Raji (cell line): ENCODE data around the gene UBE2D1.

Source experiments
- POLR2A ChIP-seq: IDR thresholded peaks from 2 replicates; pipeline ENCODE4 v1.6.1; 2011; ENCODE audit warnings: low read depth, low read length, control low read depth; ENCODE audit not compliant: insufficient read depth

Gene UBE2D1

DNA sequence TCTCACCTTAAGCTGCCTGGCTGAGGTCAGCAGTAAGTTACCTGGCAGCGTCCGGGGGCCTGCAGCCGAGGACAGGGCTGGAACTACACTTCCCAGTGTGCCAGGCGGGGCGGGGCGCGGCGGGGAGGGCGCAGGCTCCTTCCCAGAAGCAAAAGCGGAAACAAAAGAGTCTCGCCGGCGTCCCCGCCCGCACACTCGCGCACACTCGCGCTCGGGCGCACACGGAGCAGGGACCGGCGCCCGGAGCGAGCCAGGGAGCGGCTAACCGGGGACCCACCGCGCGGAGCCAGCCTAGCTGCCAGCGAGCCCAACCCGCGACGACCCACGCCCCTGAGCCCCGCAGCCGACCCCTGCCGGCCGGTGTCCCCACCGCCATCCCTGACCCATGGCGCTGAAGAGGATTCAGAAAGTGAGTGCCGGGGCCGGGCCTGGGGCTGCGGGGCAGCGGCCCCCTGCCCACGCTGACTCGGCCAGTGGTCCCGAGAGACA lies at the start of gene UBE2D1:
Gene UBE2D1 (plus strand): TSS at position 190 of the 489 bp plus-strand sequence. CDS start 196 bp downstream, at position 386.
- peak; percentile 88 for TF ChIP-seq POLR2A

- TF ChIP-seq POLR2A, result no peak
Observed at GRCh38 chr10:58291538-58292174, 43.1 kb upstream of the UBE2D1 start.

DNA sequence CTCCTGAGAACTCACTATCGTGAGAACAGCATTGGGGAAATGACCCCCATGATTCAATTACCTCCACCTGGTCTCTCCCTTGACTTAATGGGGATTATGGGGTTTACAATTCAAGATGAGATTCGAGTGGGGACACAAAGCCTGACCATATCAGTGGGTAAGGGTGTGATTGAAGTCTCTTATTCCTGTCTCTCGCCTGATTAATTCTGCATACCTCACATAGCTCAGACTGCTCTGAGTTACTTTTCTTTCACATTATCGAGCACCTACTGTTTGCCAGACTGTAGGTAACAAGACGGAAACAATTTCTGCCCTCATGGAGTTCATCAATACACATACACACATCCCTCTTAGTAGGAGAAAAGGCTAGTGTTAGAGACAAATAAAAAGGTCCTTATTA lies 40.8 kb upstream of the UBE2D1 start:
- TF ChIP-seq POLR2A, result no peak

DNA sequence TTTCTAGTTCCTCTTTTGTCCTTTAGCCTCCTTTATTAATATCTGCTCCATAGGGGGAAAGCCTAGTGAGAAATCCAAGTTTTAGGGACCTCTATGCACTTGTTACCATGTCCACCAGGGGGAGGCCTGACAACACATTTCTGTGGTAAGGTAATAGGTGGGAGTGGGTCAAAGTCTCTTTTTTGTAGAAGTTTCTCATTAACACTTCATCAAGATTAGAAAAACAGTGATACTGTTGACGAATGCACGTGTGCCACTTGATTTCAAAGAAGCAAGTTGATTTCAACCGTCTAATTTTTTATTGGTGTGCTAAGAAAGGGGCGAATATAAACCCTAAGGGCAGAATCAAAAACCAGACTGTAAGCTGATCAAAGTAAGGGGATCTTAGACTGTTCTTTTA lies 35.2 kb upstream of the UBE2D1 start:
- TF ChIP-seq POLR2A, result no peak

- no peak for TF ChIP-seq POLR2A
Observed at GRCh38 chr10:58300676-58301075, 34.1 kb upstream of the UBE2D1 start.

- no peak for TF ChIP-seq POLR2A
Observed at GRCh38 chr10:58302254-58302653, 32.6 kb upstream of the UBE2D1 start.

DNA sequence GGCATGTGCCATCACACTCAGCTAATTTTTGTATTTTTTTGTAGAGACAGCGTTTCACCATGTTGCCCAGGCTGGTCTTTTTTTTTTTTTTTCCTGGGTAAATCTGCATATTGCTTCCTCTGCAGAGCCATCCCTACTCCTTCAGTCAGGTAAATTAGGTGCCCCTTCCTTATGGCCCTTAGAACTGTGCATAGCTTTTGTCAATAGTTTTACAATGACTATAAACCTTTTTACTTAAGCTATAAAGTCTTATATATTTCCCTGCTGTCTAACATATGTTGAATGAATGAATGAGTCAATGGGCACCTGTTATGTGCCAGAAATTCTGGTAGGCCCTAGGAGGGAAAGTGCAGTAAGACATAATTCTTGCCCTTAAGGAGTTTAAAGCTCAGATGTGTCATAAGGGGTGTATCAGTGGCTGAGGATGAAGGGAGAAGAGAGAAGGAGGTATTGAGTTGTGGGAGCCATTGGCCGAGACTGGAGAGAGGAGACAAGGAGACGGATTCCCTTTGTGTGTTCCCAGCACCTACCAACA lies 30.6 kb upstream of the UBE2D1 start:
- TF ChIP-seq POLR2A, result no peak

GRCh38 chr10:58305821-58306220 lies 29.0 kb upstream of the UBE2D1 start:
- no peak for TF ChIP-seq POLR2A

DNA sequence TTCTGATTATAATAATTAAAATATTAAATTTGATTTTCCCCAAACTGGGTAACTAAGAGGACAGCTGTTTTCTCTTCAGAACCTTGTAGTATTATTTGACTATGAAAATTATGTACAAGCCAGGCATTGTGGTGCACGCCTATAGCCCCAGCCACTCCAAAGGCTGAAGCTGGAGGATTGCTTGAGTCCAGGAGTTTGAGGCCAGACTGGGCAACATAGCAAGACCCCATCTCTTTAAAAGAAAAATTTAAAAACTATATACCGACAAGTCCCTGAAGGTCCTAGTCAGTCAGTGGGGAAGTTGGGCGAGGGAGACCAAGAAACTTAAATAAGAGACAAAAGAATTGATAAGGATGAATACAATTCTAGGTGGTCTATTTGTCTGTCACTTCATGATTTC lies 27.1 kb upstream of the UBE2D1 start:
- no peak for TF ChIP-seq POLR2A

- TF ChIP-seq POLR2A, result no peak
Observed at GRCh38 chr10:58311026-58311425, 23.8 kb upstream of the UBE2D1 start.

GRCh38 chr10:58316874-58317273 lies 17.9 kb upstream of the UBE2D1 start:
- no peak for TF ChIP-seq POLR2A

GRCh38 chr10:58318346-58318745 lies 16.5 kb upstream of the UBE2D1 start:
- TF ChIP-seq POLR2A, result no peak

DNA sequence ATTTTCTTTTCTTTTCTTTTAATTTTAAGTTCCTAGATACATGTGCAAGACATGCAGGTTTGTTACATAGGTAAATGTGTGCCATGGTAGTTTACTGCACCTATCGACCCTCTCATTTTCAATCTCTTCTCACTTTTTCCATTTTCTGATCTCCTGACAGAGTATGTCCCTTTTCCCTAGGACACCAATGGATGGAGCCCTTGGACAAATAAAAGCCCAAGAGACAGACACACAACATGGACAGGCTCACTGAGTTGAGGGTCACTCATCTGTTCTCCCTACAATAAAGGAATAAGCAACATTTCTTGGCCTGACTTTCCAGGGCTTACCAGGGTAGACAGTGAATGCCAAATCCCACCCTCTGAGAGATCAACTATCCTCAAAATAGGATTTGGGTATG lies 15.2 kb upstream of the UBE2D1 start:
- no peak for TF ChIP-seq POLR2A

GRCh38 chr10:58320351-58321049 lies 14.3 kb upstream of the UBE2D1 start:
- no peak for TF ChIP-seq POLR2A

DNA sequence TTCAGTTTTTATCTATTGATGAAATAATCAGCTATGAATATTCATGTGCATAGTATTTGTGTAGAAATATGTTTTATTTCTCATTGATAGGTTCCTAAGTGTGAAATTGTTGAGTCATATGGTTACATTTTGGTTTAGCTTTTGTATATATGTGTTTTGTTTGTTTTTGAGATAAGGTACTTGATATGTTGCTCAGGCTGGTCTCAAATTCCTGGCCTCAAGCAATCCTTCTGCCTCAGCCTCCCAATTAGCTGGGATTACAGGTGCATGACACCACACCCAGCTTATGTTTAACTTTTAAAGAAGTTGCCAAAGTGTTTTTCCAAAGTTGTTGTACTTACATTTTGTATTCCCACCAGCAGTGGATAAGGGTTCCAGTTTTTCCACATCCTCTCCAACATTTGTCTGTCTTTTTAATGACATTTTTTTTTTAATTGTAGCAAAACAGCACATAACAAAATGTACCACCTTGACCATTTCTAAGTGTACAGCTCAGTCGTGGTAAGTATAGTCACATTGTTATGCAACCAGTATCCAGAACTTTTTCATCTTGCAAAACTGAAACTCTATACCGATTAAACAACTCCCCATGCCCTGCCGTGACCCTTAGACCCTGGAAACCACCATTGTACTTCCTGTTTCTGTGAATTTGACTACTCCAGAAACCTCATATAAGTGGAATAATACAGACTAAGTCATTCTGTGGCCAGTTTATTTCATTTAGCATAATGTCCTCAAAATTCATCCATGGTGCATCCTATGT lies 12.6 kb upstream of the UBE2D1 start:
- no peak for TF ChIP-seq POLR2A

DNA sequence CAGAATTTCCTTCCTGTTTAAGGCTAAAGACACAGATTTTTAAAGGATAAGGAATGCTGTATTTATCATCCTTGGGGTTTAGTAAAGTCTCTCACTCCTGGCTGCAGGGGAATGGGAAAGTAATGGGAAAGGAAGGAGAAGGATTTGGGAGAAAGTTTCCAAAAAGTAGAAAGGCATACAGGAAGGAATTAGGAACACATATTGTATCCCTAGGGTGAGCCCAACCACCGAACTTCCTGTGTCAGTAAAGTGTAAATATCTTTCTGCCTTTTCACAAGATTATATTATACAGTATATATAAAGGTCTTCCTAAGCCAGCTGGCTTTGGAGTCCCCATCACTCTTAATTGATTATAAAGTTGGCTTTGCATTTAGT lies 12.0 kb upstream of the UBE2D1 start:
- TF ChIP-seq POLR2A, result no peak
